A549 (cell line): ENCODE measurements around the gene SLC15A2. TPM values are rescaled to one million over a fixed set of nuclear protein-coding genes. Genes with fewer than 3 reads are reported as not detected.

ENCODE experiments used
- ATAC-seq, 2 experiments: fragments of 200-7000 bp in 1 of 2; fragments of >200 bp in 1 of 2; cut with Nextera tagmentation in 1 of 2; cut with Tn5 transposase in 1 of 2; 3 replicates each; pipeline versions ENCODE4 v1.8.0 to v1.9.1; 2018 to 2020; ENCODE audit warnings: mild to moderate bottlenecking in 1 of 2, moderate library complexity in 1 of 2
- CTCF ChIA-PET: fragments of 300-600 bp; sonication (Branson Sonifier 250); formaldehyde crosslinking; extraction: SDS; loops from one replicate; lab custom pipeline; 2021; ENCODE audit warnings: antibody characterized with exemption, inconsistent platforms; lab: Yijun Ruan, JAX
- POLR2A ChIA-PET: fragments of 350-600 bp; formaldehyde crosslinking; extraction: SDS; loops from one replicate; lab custom pipeline; 2021; ENCODE audit warnings: antibody characterized with exemption, inconsistent platforms; lab: Yijun Ruan, JAX
- DNase-seq, 2 experiments: peaks; one replicate each; pipeline versions ENCODE4 v3.0.0 to v3.0.0-alpha.2; 2011 to 2016; ENCODE audit warnings: low read depth in 1 of 2, low spot score in 1 of 2
- FAIRE-seq: peaks from 2 replicates; lab custom pipeline; 2011; peaks lifted over from hg19 to GRCh38; lab: Jason Lieb, UNC
- H3K27ac ChIP-seq, 2 experiments: fragments of >200 bp; sonication (Bioruptor Twin); formaldehyde crosslinking; 3 replicates each; pipeline ENCODE4 v1.5.1; 2016 to 2017
- H3K4me1 ChIP-seq: fragments of >200 bp; sonication (Bioruptor Twin); formaldehyde crosslinking; 3 replicates; pipeline ENCODE4 v1.6.1; 2016
- H3K4me2 ChIP-seq: fragments of >200 bp; sonication (Bioruptor Twin); formaldehyde crosslinking; 3 replicates; pipeline ENCODE4 v1.6.1; 2016
- H3K4me3 ChIP-seq: fragments of >200 bp; sonication (Bioruptor Twin); formaldehyde crosslinking; 3 replicates; pipeline ENCODE4 v1.5.1; 2016
- H3K9me3 ChIP-seq: fragments of >200 bp; sonication (Bioruptor Twin); formaldehyde crosslinking; 3 replicates; pipeline ENCODE4 v1.6.1; 2016
- CHD2 ChIP-seq: fragments of 150-350 bp; IDR thresholded peaks from 2 replicates; pipeline ENCODE4 v1.6.1; 2014; ENCODE audit warnings: low read length; ENCODE audit not compliant: partially characterized antibody
- CHD4 ChIP-seq: fragments of 200-600 bp; sonication (generic); IDR thresholded peaks from 2 replicates; pipeline ENCODE4 v1.6.1; 2016; ENCODE audit warnings: antibody characterized with exemption, mild to moderate bottlenecking, borderline replicate concordance
- FOSL2 ChIP-seq, 2 experiments: fragments of 450-650 bp in 1 of 2; fragments of >200 bp in 1 of 2; sonication (Bioruptor Twin) in 1 of 2; formaldehyde crosslinking; IDR thresholded peaks; 2 replicates each; pipeline versions ENCODE4 v1.5.0 to v1.6.1; 2016 to 2020; ENCODE audit warnings: mild to moderate bottlenecking in 1 of 2, moderate library complexity in 1 of 2
- FOXS1 ChIP-seq: fragments of 250-450 bp; sonication (Bioruptor Pico); IDR thresholded peaks from 2 replicates; pipeline ENCODE4 v1.5.0; 2020; ENCODE audit warnings: mild to moderate bottlenecking, moderate library complexity
- HDAC2 ChIP-seq: fragments of 200-600 bp; sonication (generic); IDR thresholded peaks from 2 replicates; pipeline ENCODE4 v1.6.1; 2016
- JUN ChIP-seq, 2 experiments: fragments of >200 bp; sonication (Bioruptor Twin); formaldehyde crosslinking; IDR thresholded peaks; 2 replicates in 1 of 2; 3 replicates in 1 of 2; pipeline ENCODE4 v1.6.1; 2016 to 2017
- NFE2L2 ChIP-seq: fragments of 150-350 bp; conservative IDR thresholded peaks from 2 replicates; pipeline ENCODE4 v1.6.1; 2014; ENCODE audit warnings: low read length
- NR3C1 ChIP-seq: fragments of >200 bp; sonication (Bioruptor Twin); formaldehyde crosslinking; IDR thresholded peaks from 3 replicates; pipeline ENCODE4 v1.6.1; 2017
- PHF8 ChIP-seq: fragments of 200-600 bp; sonication (generic); IDR thresholded peaks from 2 replicates; pipeline ENCODE4 v1.6.1; 2016; ENCODE audit warnings: low read depth, mild to moderate bottlenecking, antibody characterized with exemption, moderate library complexity, borderline replicate concordance
- POLR2AphosphoS2 ChIP-seq: conservative IDR thresholded peaks from 2 replicates; pipeline ENCODE4 v1.6.1; 2012; ENCODE audit warnings: low read length, improper control_type of control experiment, inconsistent platforms
- RAD21 ChIP-seq, 2 experiments: fragments of >200 bp in 1 of 2; sonication (Bioruptor Twin) in 1 of 2; formaldehyde crosslinking in 1 of 2; IDR thresholded peaks in 1 of 2; conservative IDR thresholded peaks in 1 of 2; 2 replicates in 1 of 2; 3 replicates in 1 of 2; pipeline ENCODE4 v1.6.1; 2012 to 2018; ENCODE audit warnings: inconsistent platforms in 1 of 2
- RCOR1 ChIP-seq: fragments of 150-350 bp; IDR thresholded peaks from 2 replicates; pipeline ENCODE4 v1.6.1; 2014; ENCODE audit warnings: antibody characterized with exemption, low read length, low read depth
- RNF2 ChIP-seq: fragments of 200-600 bp; sonication (generic); IDR thresholded peaks from 2 replicates; pipeline ENCODE4 v1.6.1; 2016; ENCODE audit warnings: low read depth, mild to moderate bottlenecking, antibody characterized with exemption, moderate library complexity, borderline replicate concordance
- SMC3 ChIP-seq: fragments of >200 bp; sonication (Bioruptor Twin); formaldehyde crosslinking; IDR thresholded peaks from 3 replicates; pipeline ENCODE4 v1.6.1; 2018; ENCODE audit warnings: inconsistent platforms
- SREBF2 ChIP-seq: fragments of 450-650 bp; IDR thresholded peaks from 2 replicates; pipeline ENCODE4 v1.6.1; 2014; ENCODE audit warnings: mild to moderate bottlenecking, moderate library complexity
- ZC3H11A ChIP-seq: fragments of 450-650 bp; IDR thresholded peaks from 2 replicates; pipeline ENCODE4 v1.6.1; 2014; ENCODE audit warnings: antibody characterized with exemption, mild to moderate bottlenecking
- ZSCAN20 ChIP-seq: fragments of 250-450 bp; sonication (Bioruptor Pico); IDR thresholded peaks from 2 replicates; pipeline ENCODE4 v1.8.0; 2022; ENCODE audit warnings: mild to moderate bottlenecking, moderate library complexity
- WGBS: methylation state at CpG from one replicate; pipeline ENCODE4 v1.1.6; 2017; ENCODE audit errors: missing lambda C conversion rate; 5-methylcytosine and 5-hydroxymethylcytosine counted together
- polyA plus RNA-seq, 4 experiments: library from polyadenylated mRNA; depleted of rRNA in 3 of 4; stranded (reverse); fragments of >200 nt; fragmentation: RNase III in 1 of 4; extraction: RNeasy Plus Mini Kit Qiagen cat#74134 plus additional on column Dnase treatment in 1 of 4; gene quantifications; 2 replicates in 3 of 4; 3 replicates in 1 of 4; pipeline ENCODE4 v1.2.3, GENCODE V29; 2011 to 2017
- TF ChIP-seq, protein P1 (sequence below): fragments of 150-350 bp; IDR thresholded peaks from 2 replicates; pipeline ENCODE4 v1.6.1; 2014; ENCODE audit warnings: low read depth, mild to moderate bottlenecking, low read length
- TF ChIP-seq, protein P2 (sequence below): fragments of 200-600 bp; sonication (generic); IDR thresholded peaks from 2 replicates; pipeline ENCODE4 v1.6.1; 2016; ENCODE audit warnings: antibody characterized with exemption, mild to moderate bottlenecking, moderate library complexity
- TF ChIP-seq, protein P3 (sequence below): fragments of >200 bp; sonication (Bioruptor Twin); formaldehyde crosslinking; IDR thresholded peaks from 3 replicates; pipeline ENCODE4 v1.6.1; 2016
- TF ChIP-seq, protein P4 (sequence below): fragments of 450-650 bp; IDR thresholded peaks from 2 replicates; pipeline ENCODE4 v1.6.1; 2014; ENCODE audit warnings: antibody characterized with exemption
- TF ChIP-seq, protein P5 (sequence below): IDR thresholded peaks from 2 replicates; pipeline ENCODE4 v1.6.1; 2012

Gene SLC15A2
- polyA plus RNA-seq, 2 of the 4 experiments (the other 2 are of a cell fraction): 0.18 to 0.63 TPM

DNA sequence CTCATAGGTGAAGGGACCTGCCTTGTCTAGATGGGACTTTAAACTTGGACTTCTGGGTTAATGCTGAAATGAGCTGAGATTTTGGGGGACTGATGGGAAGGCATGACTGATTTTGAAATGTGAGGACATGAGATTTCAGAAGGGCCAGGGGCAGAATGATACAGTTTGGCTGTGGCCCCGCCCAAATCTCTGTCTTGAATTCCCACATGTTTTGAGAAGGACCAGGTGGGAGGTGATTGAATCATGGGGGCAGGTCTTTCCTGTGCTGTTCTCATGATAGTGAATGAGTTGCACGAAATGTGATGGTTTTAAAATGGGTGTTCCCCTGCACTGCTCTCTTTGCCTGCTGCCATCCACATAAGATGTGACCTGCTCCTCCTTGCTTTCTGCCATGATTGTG lies 85.0 kb downstream of the SLC15A2 start (continued):
- TF ChIP-seq RCOR1: no peak

DNA sequence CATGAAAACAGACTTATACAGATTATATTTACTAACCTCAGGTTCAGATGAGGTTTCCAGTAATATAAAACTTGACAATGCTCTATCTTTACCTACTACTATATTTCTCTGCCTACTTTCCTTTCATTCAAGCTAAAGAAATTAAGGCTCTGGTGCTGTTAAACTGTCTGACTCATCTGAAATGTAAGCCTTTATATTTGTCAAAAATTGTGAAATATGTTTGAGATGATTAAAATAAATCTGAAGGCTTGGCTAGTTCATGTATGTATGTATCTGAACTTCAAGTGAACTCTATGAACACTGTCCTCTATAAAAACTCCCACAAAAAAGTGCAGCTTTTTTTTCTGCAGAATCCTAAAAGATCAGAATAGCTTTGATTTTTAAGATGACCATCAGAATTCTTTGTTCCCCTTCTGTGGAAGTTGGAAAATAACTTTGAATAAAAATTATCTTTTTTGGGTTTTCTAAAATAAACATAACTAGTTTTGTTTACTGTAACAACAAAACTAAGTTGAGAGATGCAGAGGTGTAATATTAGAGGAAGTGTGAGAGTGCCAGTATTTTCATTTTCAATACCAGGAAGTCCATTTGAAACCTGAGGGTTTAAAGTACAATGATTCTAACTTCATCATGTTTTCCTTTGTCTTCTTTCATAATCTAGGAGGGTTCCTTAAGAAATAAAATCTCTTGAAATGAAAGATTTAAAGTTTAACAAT lies 85.7 kb downstream of the SLC15A2 start:
- H3K27ac ChIP-seq: no peak overlapping the region

DNA sequence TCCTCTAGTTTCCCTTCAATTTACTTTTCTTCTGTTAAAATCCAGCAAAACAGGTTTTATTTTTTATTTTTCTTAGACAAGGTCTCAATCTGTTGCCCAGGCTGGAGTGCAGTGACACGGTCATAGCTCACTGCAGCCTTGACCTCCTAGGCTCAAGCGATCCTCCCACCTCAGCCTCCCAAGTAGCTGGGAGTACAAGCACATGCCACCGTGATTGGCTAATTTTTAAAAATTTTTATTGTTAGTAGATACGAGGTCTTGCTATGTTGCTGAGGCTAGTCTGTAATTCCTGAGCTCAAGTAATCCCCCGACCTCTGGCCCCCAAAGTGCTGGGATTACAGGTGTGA lies 86.2 kb downstream of the SLC15A2 start:
- CTCF ChIA-PET: no interaction called here
- no peak for FAIRE-seq

More for the DNA sequence above, 85.7 kb downstream of the SLC15A2 start:
- FAIRE-seq: no peak
- DNase-seq: peak in 1 of 2 experiments; percentile 10
- peaks cover 10% of the 10 kb centered on the region; the same call in 2 of the 3 replicates for H3K4me1 ChIP-seq
- H3K4me2 ChIP-seq: peak overlapping the region; percentile 36
- ChIA-PET POLR2A (no interaction called here), CTCF (interaction anchor here (1.5 kb wide), 1 partner anchor 15 kb away, joined by 4 read pairs; no protein-coding TSS in a partner anchor)
- no peak overlapping the region for H3K4me3 ChIP-seq
- H3K9me3 ChIP-seq: peaks cover 10% of the 10 kb centered on the region; the same call in 1 of the 3 replicates
- ATAC-seq: peak in 1 of 2 experiments; percentile 55; a peak in 3 of 6 replicates
- TF ChIP-seq NFE2L2 (no peak), CHD4 (no peak), FOSL2 (IDR thresholded peaks at IDR 0.05) (no peak), FOSL2 (CRISPR knock-in tag; IDR thresholded peaks at IDR 0.05) (0 out of 2 replicates have a peak, but pooled peaks have one; percentile 35), ZC3H11A (no peak)

More for the DNA sequence above, 86.2 kb downstream of the SLC15A2 start:
- TF ChIP-seq, protein P1, sequence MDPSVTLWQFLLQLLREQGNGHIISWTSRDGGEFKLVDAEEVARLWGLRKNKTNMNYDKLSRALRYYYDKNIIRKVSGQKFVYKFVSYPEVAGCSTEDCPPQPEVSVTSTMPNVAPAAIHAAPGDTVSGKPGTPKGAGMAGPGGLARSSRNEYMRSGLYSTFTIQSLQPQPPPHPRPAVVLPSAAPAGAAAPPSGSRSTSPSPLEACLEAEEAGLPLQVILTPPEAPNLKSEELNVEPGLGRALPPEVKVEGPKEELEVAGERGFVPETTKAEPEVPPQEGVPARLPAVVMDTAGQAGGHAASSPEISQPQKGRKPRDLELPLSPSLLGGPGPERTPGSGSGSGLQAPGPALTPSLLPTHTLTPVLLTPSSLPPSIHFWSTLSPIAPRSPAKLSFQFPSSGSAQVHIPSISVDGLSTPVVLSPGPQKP: no peak
- TF ChIP-seq, protein P2, sequence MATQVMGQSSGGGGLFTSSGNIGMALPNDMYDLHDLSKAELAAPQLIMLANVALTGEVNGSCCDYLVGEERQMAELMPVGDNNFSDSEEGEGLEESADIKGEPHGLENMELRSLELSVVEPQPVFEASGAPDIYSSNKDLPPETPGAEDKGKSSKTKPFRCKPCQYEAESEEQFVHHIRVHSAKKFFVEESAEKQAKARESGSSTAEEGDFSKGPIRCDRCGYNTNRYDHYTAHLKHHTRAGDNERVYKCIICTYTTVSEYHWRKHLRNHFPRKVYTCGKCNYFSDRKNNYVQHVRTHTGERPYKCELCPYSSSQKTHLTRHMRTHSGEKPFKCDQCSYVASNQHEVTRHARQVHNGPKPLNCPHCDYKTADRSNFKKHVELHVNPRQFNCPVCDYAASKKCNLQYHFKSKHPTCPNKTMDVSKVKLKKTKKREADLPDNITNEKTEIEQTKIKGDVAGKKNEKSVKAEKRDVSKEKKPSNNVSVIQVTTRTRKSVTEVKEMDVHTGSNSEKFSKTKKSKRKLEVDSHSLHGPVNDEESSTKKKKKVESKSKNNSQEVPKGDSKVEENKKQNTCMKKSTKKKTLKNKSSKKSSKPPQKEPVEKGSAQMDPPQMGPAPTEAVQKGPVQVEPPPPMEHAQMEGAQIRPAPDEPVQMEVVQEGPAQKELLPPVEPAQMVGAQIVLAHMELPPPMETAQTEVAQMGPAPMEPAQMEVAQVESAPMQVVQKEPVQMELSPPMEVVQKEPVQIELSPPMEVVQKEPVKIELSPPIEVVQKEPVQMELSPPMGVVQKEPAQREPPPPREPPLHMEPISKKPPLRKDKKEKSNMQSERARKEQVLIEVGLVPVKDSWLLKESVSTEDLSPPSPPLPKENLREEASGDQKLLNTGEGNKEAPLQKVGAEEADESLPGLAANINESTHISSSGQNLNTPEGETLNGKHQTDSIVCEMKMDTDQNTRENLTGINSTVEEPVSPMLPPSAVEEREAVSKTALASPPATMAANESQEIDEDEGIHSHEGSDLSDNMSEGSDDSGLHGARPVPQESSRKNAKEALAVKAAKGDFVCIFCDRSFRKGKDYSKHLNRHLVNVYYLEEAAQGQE: no peak
- no peak for TF ChIP-seq PHF8
- no peak for TF ChIP-seq POLR2AphosphoS2
- TF ChIP-seq HDAC2: no peak
- no peak for TF ChIP-seq SREBF2
- TF ChIP-seq, protein P3, sequence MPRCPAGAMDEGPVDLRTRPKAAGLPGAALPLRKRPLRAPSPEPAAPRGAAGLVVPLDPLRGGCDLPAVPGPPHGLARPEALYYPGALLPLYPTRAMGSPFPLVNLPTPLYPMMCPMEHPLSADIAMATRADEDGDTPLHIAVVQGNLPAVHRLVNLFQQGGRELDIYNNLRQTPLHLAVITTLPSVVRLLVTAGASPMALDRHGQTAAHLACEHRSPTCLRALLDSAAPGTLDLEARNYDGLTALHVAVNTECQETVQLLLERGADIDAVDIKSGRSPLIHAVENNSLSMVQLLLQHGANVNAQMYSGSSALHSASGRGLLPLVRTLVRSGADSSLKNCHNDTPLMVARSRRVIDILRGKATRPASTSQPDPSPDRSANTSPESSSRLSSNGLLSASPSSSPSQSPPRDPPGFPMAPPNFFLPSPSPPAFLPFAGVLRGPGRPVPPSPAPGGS: no peak
- TF ChIP-seq JUN (IDR thresholded peaks at IDR 0.05): no peak
- no peak for TF ChIP-seq NR3C1
- TF ChIP-seq, protein P4, sequence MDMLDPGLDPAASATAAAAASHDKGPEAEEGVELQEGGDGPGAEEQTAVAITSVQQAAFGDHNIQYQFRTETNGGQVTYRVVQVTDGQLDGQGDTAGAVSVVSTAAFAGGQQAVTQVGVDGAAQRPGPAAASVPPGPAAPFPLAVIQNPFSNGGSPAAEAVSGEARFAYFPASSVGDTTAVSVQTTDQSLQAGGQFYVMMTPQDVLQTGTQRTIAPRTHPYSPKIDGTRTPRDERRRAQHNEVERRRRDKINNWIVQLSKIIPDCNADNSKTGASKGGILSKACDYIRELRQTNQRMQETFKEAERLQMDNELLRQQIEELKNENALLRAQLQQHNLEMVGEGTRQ: no peak
- TF ChIP-seq FOXS1: no peak
- TF ChIP-seq, protein P5, sequence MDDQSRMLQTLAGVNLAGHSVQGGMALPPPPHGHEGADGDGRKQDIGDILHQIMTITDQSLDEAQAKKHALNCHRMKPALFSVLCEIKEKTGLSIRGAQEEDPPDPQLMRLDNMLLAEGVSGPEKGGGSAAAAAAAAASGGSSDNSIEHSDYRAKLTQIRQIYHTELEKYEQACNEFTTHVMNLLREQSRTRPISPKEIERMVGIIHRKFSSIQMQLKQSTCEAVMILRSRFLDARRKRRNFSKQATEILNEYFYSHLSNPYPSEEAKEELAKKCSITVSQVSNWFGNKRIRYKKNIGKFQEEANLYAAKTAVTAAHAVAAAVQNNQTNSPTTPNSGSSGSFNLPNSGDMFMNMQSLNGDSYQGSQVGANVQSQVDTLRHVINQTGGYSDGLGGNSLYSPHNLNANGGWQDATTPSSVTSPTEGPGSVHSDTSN: no peak
- TF ChIP-seq RNF2: no peak
- no peak for TF ChIP-seq SMC3
- TF ChIP-seq CHD2: no peak
- TF ChIP-seq ZSCAN20 (CRISPR knock-in tag): no peak
- no peak for TF ChIP-seq RAD21 (conservative IDR thresholded peaks at IDR 0.05 in 1 of 2, IDR thresholded peaks at IDR 0.05 in 1 of 2)
- no peak overlapping the region for H3K27ac ChIP-seq
- H3K4me3 ChIP-seq: no peak overlapping the region
- no peak for DNase-seq
- peak overlapping the region; percentile 36 for H3K4me2 ChIP-seq
- H3K4me1 ChIP-seq: peaks cover 10% of the 10 kb centered on the region; the same call in 2 of the 3 replicates
- 26% methylated on average over 5 of the region's 5 CpGs for WGBS
- ATAC-seq: no peak
- POLR2A ChIA-PET: no interaction called here
- peaks cover 7% of the 10 kb centered on the region; the same call in 1 of the 3 replicates for H3K9me3 ChIP-seq
